ENCODE results near the gene PDE1A. TPM values are rescaled to one million over a fixed set of nuclear protein-coding genes. Genes with fewer than 3 reads are reported as not detected.
"Not testable (repeated sequence)": the region's sequence is repeated elsewhere in the genome, so short reads cannot be mapped to it uniquely, and the experiment has no call there.

Gene PDE1A
- total and polyA plus RNA-seq, 7 donors, result 0.92 to 4.2 (median 1.8) TPM

- 6 to 7% (median 6%) methylated on average over 1 of the region's 1 CpG for WGBS, 3 donors
- ATAC-seq, result no peak
- DNase-seq, result no peak
- H3K4me1 ChIP-seq, result no peaks in the 10 kb centered on the region
- H3K36me3 ChIP-seq (ENCODE audit: insufficient read depth in 1 of 2, low read depth in 1 of 2), result no peaks in the 10 kb centered on the region
- no peak for TF ChIP-seq CTCF (IDR thresholded peaks at IDR 0.05)
- no peak overlapping the region for H3K4me3 ChIP-seq
- no peak overlapping the region for H3K27ac ChIP-seq
- H3K27me3 ChIP-seq (ENCODE audit: insufficient read depth in 3 of 3, low read length in 2 of 3), result no peaks in the 10 kb centered on the region
- intact Hi-C loops (cut with DNase I), result no loop called here
- H3K9me3 ChIP-seq, result no peaks in the 10 kb centered on the region
These were observed 20.6 kb downstream of the PDE1A start for GRCh38 chr2:182406221-182406620.

GRCh38 chr2:182404975-182405561 is 21.8 kb downstream of the PDE1A start:
- Histone ChIP-seq H3K27me3 (ENCODE audit: insufficient read depth in 3 of 3, low read length in 2 of 3) (no peaks in the 10 kb centered on the region), H3K9me3 (no peaks in the 10 kb centered on the region), H3K27ac (no peak overlapping the region), H3K4me3 (no peak overlapping the region), H3K36me3 (ENCODE audit: insufficient read depth in 1 of 2, low read depth in 1 of 2) (no peaks in the 10 kb centered on the region), H3K4me1 (no peaks in the 10 kb centered on the region)
- ATAC-seq (no peak), DNase-seq (no peak)
- WGBS, 3 donors, result 76 to 80% (median 76%) methylated on average over 2 of the region's 2 CpGs
- intact Hi-C loops (cut with DNase I), result no loop called here
- no peak for TF ChIP-seq CTCF (IDR thresholded peaks at IDR 0.05)

- no peak for TF ChIP-seq CTCF (IDR thresholded peaks at IDR 0.05)
- Histone ChIP-seq H3K4me1 (no peaks in the 10 kb centered on the region), H3K36me3 (ENCODE audit: insufficient read depth in 1 of 2, low read depth in 1 of 2) (no peaks in the 10 kb centered on the region), H3K27me3 (ENCODE audit: insufficient read depth in 3 of 3, low read length in 2 of 3) (no peaks in the 10 kb centered on the region), H3K9me3 (no peaks in the 10 kb centered on the region), H3K27ac (no peak overlapping the region), H3K4me3 (no peak overlapping the region)
- 19 to 22% (median 21%) methylated on average over 2 of the region's 2 CpGs for WGBS, 3 donors
- ATAC-seq (no peak), DNase-seq (no peak)
- intact Hi-C loops (cut with DNase I), result no loop called here
These were observed 22.7 kb downstream of the PDE1A start for GRCh38 chr2:182404092-182404491.

- no peak for ATAC-seq
- Histone ChIP-seq H3K4me3 (no peak overlapping the region), H3K36me3 (ENCODE audit: insufficient read depth in 1 of 2, low read depth in 1 of 2) (no peaks in the 10 kb centered on the region), H3K9me3 (no peaks in the 10 kb centered on the region), H3K4me1 (no peaks in the 10 kb centered on the region), H3K27me3 (ENCODE audit: insufficient read depth in 3 of 3, low read length in 2 of 3) (no peaks in the 10 kb centered on the region), H3K27ac (no peak overlapping the region)
- intact Hi-C loops (cut with DNase I), result no loop called here
- no peak for DNase-seq
- 72 to 88% (median 78%) methylated on average over 1 of the region's 1 CpG for WGBS, 3 donors
- no peak for TF ChIP-seq CTCF (IDR thresholded peaks at IDR 0.05)
These were observed 33.5 kb downstream of the PDE1A start for GRCh38 chr2:182393270-182393760.

GRCh38 chr2:182391443-182391842 is 35.4 kb downstream of the PDE1A start:
- WGBS, 3 donors, result 48 to 80% (median 74%) methylated on average over 2 of the region's 2 CpGs
- ATAC-seq, result no peak
- Histone ChIP-seq H3K27me3 (ENCODE audit: insufficient read depth in 3 of 3, low read length in 2 of 3) (no peaks in the 10 kb centered on the region), H3K36me3 (ENCODE audit: insufficient read depth in 1 of 2, low read depth in 1 of 2) (no peaks in the 10 kb centered on the region), H3K9me3 (no peaks in the 10 kb centered on the region), H3K27ac (no peak overlapping the region), H3K4me3 (no peak overlapping the region), H3K4me1 (no peaks in the 10 kb centered on the region)
- intact Hi-C loops (cut with DNase I), result no loop called here
- no peak for TF ChIP-seq CTCF (IDR thresholded peaks at IDR 0.05)
- no peak for DNase-seq

- ATAC-seq; DNase-seq; intact Hi-C loops (cut with DNase I); H3K36me3 ChIP-seq (ENCODE audit: insufficient read depth in 1 of 2, low read depth in 1 of 2); H3K27me3 ChIP-seq (ENCODE audit: insufficient read depth in 3 of 3, low read length in 2 of 3); H3K27ac ChIP-seq; H3K4me3 ChIP-seq; H3K4me1 ChIP-seq: not testable (repeated sequence)
- 90 to 96% (median 92%) methylated on average over 36 to 42 of the region's 42 CpGs for WGBS, 3 donors
- peaks cover 10% of the 10 kb centered on the region for H3K9me3 ChIP-seq
These were observed 40.5 kb downstream of the PDE1A start for GRCh38 chr2:182386267-182386880.
